ENCODE results near the gene DNAL1.

DNAL1 gene

DNA sequence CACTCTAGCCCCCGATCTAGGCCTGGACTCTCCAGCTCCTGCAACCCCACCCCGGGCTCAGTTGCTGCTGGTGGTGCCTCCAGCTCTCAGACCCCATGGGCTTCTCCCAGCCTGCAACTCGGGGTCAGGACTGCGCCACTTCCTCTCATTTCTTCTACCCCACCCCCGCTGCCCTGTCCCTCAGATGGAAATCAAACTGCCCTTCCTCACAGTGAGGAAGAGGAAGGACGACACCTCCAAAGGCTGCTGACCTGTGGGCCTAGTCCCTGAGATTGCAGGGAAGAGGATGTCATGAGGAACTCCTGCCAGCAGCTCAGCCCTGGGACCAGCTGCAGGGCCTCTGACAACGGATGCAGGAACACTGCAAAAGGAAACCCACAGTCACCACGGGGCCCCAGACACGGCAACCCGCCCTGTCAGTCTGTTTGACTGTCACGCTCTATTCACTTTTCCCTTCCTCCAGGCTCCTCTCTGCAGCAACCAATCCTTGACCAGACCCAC lies 98.7 kb downstream of the DNAL1 start:
- H3K4me1 ChIP-seq, result peaks cover 64% of the 10 kb centered on the region
- H3K36me3 ChIP-seq, result peaks cover 16% of the 10 kb centered on the region
- H3K4me3 ChIP-seq (ENCODE audit: low read depth, low read length), result no peak overlapping the region
- TF ChIP-seq, protein P1, sequence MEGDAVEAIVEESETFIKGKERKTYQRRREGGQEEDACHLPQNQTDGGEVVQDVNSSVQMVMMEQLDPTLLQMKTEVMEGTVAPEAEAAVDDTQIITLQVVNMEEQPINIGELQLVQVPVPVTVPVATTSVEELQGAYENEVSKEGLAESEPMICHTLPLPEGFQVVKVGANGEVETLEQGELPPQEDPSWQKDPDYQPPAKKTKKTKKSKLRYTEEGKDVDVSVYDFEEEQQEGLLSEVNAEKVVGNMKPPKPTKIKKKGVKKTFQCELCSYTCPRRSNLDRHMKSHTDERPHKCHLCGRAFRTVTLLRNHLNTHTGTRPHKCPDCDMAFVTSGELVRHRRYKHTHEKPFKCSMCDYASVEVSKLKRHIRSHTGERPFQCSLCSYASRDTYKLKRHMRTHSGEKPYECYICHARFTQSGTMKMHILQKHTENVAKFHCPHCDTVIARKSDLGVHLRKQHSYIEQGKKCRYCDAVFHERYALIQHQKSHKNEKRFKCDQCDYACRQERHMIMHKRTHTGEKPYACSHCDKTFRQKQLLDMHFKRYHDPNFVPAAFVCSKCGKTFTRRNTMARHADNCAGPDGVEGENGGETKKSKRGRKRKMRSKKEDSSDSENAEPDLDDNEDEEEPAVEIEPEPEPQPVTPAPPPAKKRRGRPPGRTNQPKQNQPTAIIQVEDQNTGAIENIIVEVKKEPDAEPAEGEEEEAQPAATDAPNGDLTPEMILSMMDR (IDR thresholded peaks at IDR 0.05; ENCODE audit: low read depth, low read length), result no peak
- DNase-seq, result no peak
- H3K27me3 ChIP-seq, result no peaks in the 10 kb centered on the region
- H3K9me3 ChIP-seq, result no peaks in the 10 kb centered on the region

DNA sequence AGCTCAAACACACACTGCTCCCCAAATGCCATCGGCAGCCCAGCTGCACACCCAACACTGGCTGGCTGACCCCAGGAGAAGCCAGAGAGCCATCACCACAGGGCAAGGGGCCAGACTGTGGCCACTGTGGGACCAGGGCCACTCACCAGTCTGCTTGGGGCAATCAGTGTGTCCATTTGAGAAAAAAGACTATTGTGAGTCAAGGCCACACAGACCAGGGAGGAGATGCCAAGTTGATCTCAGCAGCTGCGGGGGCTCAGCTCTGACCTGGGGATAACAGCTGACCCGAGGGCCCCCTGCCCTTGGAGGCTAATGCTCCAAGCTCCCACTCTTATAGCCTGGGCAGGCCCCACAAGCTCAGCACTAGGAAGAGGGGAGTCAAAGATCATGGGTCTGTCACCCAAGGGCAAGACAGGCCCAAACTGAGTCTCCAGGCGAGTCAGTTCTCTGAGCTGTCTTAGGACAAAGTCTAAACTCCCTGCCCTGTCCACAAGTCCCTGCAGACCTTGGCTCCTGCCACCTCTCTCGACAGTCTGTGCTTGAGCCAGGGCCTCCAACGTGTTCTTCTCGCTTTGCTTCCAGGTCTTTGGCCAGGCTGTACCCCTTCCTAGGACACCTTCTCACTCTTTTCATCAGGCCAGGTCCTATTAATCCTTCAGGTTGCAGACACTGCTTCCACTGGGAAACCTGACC lies 99.5 kb downstream of the DNAL1 start:
- no peaks in the 10 kb centered on the region for H3K27me3 ChIP-seq
- no peak for DNase-seq
- H3K36me3 ChIP-seq, result peaks cover 8% of the 10 kb centered on the region
- TF ChIP-seq, protein P1 (IDR thresholded peaks at IDR 0.05; ENCODE audit: low read depth, low read length), result no peak
- no peak overlapping the region for H3K4me3 ChIP-seq (ENCODE audit: low read depth, low read length)
- peaks cover 64% of the 10 kb centered on the region for H3K4me1 ChIP-seq
- no peaks in the 10 kb centered on the region for H3K9me3 ChIP-seq

DNA sequence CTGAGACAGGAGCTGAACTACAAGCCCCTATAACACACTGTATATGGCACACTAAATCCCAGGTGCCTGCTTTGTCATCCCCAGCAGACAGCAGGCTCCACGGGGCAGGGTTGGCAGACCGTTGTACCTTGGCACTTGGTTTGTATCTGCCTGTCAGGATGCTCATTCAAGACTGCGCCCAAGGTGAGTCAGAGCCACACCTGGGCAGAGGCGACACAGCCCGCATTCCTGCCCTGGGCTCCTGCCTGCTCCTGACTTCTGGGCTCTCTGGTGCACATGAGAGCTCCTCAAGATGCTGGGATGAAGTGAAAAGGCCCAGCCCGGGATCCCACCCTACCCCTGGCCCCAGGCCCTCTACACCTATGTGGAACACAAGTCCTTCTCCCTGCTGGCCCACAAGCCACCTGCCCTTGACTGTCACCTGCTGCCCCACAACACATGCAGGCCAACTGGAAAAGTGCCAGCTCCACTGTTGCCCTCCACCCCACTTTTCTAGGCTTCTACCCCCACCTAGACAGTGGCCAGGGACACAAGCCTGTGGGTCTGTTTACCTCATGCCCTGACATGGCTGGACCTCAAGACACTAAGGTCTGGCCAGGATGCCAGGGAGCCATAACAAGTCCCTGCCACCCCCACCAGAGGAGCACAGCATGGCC lies 100.2 kb downstream of the DNAL1 start:
- H3K36me3 ChIP-seq, result 0 out of 2 replicates have a peak, but pooled peaks cover 2% of the 10 kb centered on the region
- no peaks in the 10 kb centered on the region for H3K9me3 ChIP-seq
- no peaks in the 10 kb centered on the region for H3K27me3 ChIP-seq
- peaks cover 64% of the 10 kb centered on the region for H3K4me1 ChIP-seq
- no peak for DNase-seq
- no peak overlapping the region for H3K4me3 ChIP-seq (ENCODE audit: low read depth, low read length)
- TF ChIP-seq, protein P1 (IDR thresholded peaks at IDR 0.05; ENCODE audit: low read depth, low read length), result no peak

DNA sequence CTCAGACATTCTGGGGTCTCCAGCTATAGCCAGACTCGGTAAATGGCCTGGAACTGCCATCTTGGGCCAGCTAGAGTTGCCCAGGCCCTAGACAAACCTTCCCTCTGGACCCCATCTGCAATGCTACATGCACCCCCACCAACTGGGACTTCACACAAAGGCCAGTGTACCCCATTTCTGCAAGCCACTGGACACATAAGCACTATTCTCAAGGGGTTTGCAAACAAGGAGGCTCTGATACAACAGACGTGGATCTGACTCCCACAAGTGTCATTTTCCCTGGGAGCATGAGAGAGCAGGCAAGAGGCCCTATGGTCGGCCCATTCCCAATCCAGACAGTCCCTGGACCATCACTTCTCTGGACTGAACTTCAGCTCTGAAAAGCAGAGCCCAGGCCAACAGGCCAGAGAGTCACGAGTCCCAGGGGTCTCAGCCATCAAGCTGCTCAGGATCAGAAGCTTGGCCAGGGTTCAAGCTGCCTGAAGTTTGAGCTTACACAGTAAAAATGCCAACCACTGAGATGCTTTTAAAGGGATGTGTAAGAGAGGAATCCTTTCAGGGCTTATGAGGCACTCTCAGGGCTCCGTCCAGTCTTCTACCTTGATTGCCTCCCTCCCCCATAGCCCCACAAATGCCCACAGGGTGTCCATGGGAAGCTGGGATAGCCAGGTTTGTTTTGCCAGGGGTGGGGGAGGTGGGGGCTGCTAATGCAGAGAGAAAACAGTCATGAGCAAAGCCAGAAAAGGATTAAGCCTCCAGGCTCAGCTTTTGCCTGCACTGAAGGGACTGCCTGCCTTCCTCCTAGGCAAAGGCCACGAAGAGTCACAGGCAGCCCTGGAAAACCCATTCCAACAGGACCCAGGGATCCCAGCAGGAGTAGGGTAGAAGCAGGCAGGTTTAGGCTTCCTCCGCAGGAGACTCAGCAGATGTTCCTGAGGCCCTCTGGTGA lies 101.1 kb downstream of the DNAL1 start:
- no peak for DNase-seq
- TF ChIP-seq, protein P1 (IDR thresholded peaks at IDR 0.05; ENCODE audit: low read depth, low read length), result no peak
- H3K4me1 ChIP-seq, result peaks cover 63% of the 10 kb centered on the region

DNA sequence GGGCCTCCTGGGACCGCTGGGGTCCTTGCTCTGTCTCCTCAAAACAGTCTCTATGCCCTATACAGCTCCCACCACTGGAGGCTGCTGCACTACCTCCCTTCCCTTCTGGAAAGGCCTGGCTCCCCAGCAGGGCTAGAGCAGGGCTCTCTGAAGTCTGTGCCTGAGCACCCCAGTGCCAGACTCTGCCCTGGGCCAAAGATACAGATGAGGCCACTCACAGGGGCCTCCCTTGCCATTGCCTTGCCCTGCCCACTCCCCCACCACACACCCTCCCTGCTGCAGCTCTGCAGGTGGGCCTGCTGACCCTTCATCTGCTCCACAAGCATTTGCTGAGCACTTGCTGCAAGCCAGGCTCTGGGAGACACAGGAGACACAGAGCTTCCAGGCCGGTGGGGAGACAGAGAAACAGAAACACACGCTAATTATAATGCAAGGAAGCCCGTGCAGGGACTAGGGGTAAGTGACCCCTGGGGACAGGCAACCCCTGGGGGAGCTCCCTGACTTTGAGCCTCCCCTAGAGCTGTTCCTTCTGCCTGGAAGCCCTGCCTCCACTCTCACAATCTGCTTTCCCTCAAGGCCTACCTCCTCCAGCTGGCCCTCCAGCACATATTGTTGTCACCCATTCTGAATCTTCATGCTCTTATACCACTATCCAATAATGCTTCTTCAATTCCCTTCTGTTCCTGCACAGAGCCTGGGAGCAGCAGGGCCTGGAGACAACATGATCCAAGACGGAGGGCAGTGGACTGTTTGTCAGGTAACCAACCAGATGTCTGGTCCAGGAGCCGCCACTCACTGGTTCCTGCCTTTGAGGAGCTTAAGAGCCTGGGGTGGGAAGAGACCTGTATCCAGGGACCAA lies 102.0 kb downstream of the DNAL1 start:
- H3K4me1 ChIP-seq, result peaks cover 54% of the 10 kb centered on the region
- DNase-seq, result peak; percentile 53
- H3K27me3 ChIP-seq, result no peaks in the 10 kb centered on the region
- TF ChIP-seq, protein P1 (IDR thresholded peaks at IDR 0.05; ENCODE audit: low read depth, low read length), result peak; percentile 51
- 0 out of 2 replicates have a peak, but pooled peaks cover 2% of the 10 kb centered on the region for H3K36me3 ChIP-seq
- no peaks in the 10 kb centered on the region for H3K9me3 ChIP-seq
- H3K4me3 ChIP-seq (ENCODE audit: low read depth, low read length), result no peak overlapping the region

More for the DNA sequence above, 101.1 kb downstream of the DNAL1 start:
- Histone ChIP-seq H3K27me3 (no peaks in the 10 kb centered on the region), H3K4me3 (ENCODE audit: low read depth, low read length) (no peak overlapping the region), H3K9me3 (no peaks in the 10 kb centered on the region), H3K36me3 (0 out of 2 replicates have a peak, but pooled peaks cover 2% of the 10 kb centered on the region)
